Measurements from ENCODE around the gene ERICH6B. TPM values are rescaled to one million over a fixed set of nuclear protein-coding genes. Genes with fewer than 3 reads are reported as not detected.

The ERICH6B gene
- total and polyA plus RNA-seq, 3 donors from 2014 or later, result 2.4 to 6.9 (median 2.4) TPM

DNA sequence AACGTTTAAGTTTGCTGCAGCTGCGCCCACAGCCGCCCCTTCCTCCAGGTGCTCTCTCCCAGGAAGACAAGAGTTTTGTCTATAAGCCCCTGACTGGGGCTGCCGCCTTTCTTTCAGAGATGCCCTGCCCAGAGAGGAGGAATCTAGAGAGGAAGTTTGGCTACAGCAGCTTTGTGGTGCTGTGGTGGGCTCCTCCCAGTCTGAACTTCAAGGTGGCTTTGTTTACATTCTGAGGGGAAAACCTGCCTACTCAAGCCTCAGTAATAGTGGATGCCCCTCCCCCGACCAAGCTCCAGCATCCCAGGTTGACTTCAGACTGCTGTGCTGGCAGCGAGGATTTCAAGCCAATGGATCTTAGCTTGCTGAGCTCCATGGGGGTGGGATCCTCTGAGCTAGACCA is 6.4 kb upstream of the ERICH6B start:
- 50 to 60% methylated on average over 1 to 5 of the region's 6 CpGs for WGBS, 2 donors

DNA sequence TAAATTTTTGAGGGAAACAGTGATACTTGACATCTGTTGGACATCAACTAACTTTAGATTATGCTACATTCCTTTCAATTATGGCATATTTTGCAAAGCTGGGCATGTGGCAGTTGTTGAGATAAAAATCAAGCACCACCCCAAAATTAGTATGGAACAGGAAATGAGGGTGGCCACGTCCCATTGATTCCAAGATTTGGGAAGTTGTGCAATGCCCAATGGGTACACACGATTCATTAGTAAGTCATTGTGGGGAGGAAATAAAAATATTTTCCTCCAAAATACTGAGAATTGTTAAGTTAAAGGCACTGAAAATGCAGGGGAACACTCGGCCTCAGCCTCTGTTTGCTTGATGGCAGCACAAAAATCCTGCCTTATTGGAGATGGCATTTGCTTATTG is 7.6 kb downstream of the ERICH6B start:
- intact Hi-C loops (cut with DNase I; ENCODE audit: low total_unique reads), result no loop called here
- Histone ChIP-seq H3K27me3 (no peaks in the 10 kb centered on the region), H3K27ac (no peak overlapping the region), H3K4me1 (no peaks in the 10 kb centered on the region), H3K36me3 (ENCODE audit: low read depth, missing control alignments) (no peaks in the 10 kb centered on the region), H3K9me3 (no peaks in the 10 kb centered on the region), H3K4me3 (no peak overlapping the region)
- no peak for DNase-seq
- WGBS, 2 donors, result 84 to 85% methylated on average over 3 of the region's 3 CpGs
- TF ChIP-seq, protein P1, sequence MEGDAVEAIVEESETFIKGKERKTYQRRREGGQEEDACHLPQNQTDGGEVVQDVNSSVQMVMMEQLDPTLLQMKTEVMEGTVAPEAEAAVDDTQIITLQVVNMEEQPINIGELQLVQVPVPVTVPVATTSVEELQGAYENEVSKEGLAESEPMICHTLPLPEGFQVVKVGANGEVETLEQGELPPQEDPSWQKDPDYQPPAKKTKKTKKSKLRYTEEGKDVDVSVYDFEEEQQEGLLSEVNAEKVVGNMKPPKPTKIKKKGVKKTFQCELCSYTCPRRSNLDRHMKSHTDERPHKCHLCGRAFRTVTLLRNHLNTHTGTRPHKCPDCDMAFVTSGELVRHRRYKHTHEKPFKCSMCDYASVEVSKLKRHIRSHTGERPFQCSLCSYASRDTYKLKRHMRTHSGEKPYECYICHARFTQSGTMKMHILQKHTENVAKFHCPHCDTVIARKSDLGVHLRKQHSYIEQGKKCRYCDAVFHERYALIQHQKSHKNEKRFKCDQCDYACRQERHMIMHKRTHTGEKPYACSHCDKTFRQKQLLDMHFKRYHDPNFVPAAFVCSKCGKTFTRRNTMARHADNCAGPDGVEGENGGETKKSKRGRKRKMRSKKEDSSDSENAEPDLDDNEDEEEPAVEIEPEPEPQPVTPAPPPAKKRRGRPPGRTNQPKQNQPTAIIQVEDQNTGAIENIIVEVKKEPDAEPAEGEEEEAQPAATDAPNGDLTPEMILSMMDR (IDR thresholded peaks at IDR 0.05), result no peak
- no peak for TF ChIP-seq POLR2A (IDR thresholded peaks at IDR 0.05)

More for the DNA sequence above, 6.4 kb upstream of the ERICH6B start:
- TF ChIP-seq POLR2A (IDR thresholded peaks at IDR 0.05), result no peak
- TF ChIP-seq, protein P1 (IDR thresholded peaks at IDR 0.05), result no peak
- Histone ChIP-seq H3K36me3 (ENCODE audit: low read depth, missing control alignments) (no peaks in the 10 kb centered on the region), H3K4me1 (no peaks in the 10 kb centered on the region), H3K4me3 (no peak overlapping the region), H3K27me3 (no peaks in the 10 kb centered on the region), H3K27ac (no peak overlapping the region), H3K9me3 (no peaks in the 10 kb centered on the region)
- intact Hi-C loops (cut with DNase I; ENCODE audit: low total_unique reads), result no loop called here
- no peak for DNase-seq

DNA sequence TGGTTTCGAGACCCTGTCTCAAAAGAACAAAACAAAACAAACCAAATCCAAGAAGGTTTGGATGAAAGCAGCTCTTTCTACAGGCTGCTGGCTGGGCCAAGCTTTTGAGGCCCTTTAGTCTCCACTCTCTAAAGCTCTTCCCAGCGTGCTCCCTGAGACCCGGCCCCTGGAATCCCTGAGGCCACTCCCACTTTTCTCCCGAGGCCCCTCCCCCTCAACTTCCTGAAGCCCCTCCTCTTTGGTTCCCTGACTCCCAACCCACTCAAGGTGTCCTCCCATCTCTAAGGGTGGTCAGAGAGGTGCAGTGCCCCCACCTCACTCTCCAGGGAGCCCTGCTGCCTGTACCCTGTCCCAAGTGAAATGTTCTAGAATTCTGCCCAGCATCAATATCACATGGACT is 10.6 kb downstream of the ERICH6B start:
- no peak for DNase-seq
- 55 to 57% methylated on average over 4 of the region's 4 CpGs for WGBS, 2 donors
- Histone ChIP-seq H3K27ac (no peak overlapping the region), H3K27me3 (no peaks in the 10 kb centered on the region), H3K4me3 (no peak overlapping the region), H3K36me3 (ENCODE audit: low read depth, missing control alignments) (no peaks in the 10 kb centered on the region), H3K4me1 (no peaks in the 10 kb centered on the region), H3K9me3 (no peaks in the 10 kb centered on the region)
- intact Hi-C loops (cut with DNase I; ENCODE audit: low total_unique reads), result no loop called here
- TF ChIP-seq, protein P1 (IDR thresholded peaks at IDR 0.05), result no peak
- no peak for TF ChIP-seq POLR2A (IDR thresholded peaks at IDR 0.05)

DNA sequence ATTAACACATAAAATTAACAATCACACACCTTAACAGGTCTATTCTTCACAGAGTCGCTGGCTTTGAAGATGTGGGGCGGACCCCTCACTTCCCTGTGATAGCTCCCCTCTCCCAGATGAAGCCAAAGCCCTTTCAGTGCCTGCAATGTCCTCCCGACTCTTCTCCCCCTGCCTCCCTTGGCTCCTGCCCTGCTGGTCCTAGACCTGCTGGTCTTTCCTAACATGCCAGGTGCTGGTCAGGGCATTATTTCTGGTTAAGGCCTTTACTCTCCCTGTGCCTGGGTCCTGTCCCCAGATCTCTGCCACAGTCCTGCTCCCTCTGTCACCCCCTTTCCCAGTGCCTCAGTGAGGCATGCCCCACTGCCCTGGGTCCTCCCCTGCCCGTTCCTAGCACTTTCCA is 12.2 kb downstream of the ERICH6B start:
- DNase-seq, result no peak
- no peaks in the 10 kb centered on the region for H3K36me3 ChIP-seq (ENCODE audit: low read depth, missing control alignments)
- no peak overlapping the region for H3K27ac ChIP-seq
- WGBS, 2 donors, result 88 to 91% methylated on average over 4 of the region's 4 CpGs
- no peaks in the 10 kb centered on the region for H3K27me3 ChIP-seq
- no peaks in the 10 kb centered on the region for H3K9me3 ChIP-seq
- no peaks in the 10 kb centered on the region for H3K4me1 ChIP-seq
- TF ChIP-seq, protein P1 (IDR thresholded peaks at IDR 0.05), result no peak
- intact Hi-C loops (cut with DNase I; ENCODE audit: low total_unique reads), result no loop called here
- H3K4me3 ChIP-seq, result no peak overlapping the region

All from testis (tissue), 3 donors.